IMR-90 (cell line): Measurements from ENCODE around the gene EML1. TPM values are rescaled to one million over a fixed set of nuclear protein-coding genes. Genes with fewer than 3 reads are reported as not detected.

Experiments used
- ATAC-seq: fragments of 200-7000 bp; cut with Tn5 transposase; 2 replicates; pipeline ENCODE4 v1.9.1; 2020; ENCODE audit warnings: low read depth, mild to moderate bottlenecking, moderate library complexity
- BruUV-seq: library from RNA; stranded (reverse); fragments of 400-500 nt; replicated peaks from 2 replicates; lab custom pipeline; 2021; lab: Mats Ljungman, UMichigan
- CTCF ChIA-PET: fragments of 300-600 bp; formaldehyde crosslinking; extraction: SDS; loops from one replicate; lab custom pipeline; 2021; ENCODE audit warnings: antibody characterized with exemption; lab: Yijun Ruan, JAX
- POLR2A ChIA-PET: fragments of 300-600 bp; sonication (Branson Sonifier 250); formaldehyde crosslinking; loops from one replicate; lab custom pipeline; 2022; ENCODE audit warnings: antibody characterized with exemption; ENCODE audit not compliant: unreplicated experiment; lab: Charles Lee
- DNase-seq: peaks from one replicate; pipeline ENCODE4 v3.0.0; 2013
- H2AFZ ChIP-seq: replicated peaks from 2 replicates; pipeline ENCODE3; 2013; ENCODE audit warnings: low read length, mild to moderate bottlenecking; ENCODE audit not compliant: poor library complexity
- H2AK5ac ChIP-seq: 2 replicates; pipeline ENCODE4 v1.6.1; 2013; ENCODE audit warnings: low read depth, low read length, inconsistent platforms
- H2AK9ac ChIP-seq: replicated peaks from 2 replicates; pipeline ENCODE3; 2013; ENCODE audit warnings: mild to moderate bottlenecking, low read depth, low read length, moderate library complexity; ENCODE audit not compliant: poor library complexity
- H2BK120ac ChIP-seq: 2 replicates; pipeline ENCODE4 v1.6.1; 2013; ENCODE audit warnings: low read depth, low read length, inconsistent platforms
- H2BK15ac ChIP-seq: 3 replicates; pipeline ENCODE4 v1.6.1; 2013; ENCODE audit warnings: low read depth, low read length, inconsistent platforms
- H2BK20ac ChIP-seq: 2 replicates; pipeline ENCODE4 v1.6.1; 2013; ENCODE audit warnings: low read depth, mild to moderate bottlenecking, inconsistent platforms, low read length, moderate library complexity
- H2BK5ac ChIP-seq: 2 replicates; pipeline ENCODE4 v1.6.1; 2013; ENCODE audit warnings: mild to moderate bottlenecking, low read depth, low read length, inconsistent platforms; ENCODE audit not compliant: poor library complexity, severe bottlenecking
- H3K14ac ChIP-seq: replicated peaks from 2 replicates; pipeline ENCODE4 v1.6.1; 2013; ENCODE audit warnings: low read depth, low read length, inconsistent platforms
- H3K18ac ChIP-seq: 2 replicates; pipeline ENCODE4 v1.6.1; 2013; ENCODE audit warnings: low read depth, low read length, control low read depth
- H3K23ac ChIP-seq: 2 replicates; pipeline ENCODE4 v1.6.1; 2013; ENCODE audit warnings: low read depth, low read length, inconsistent platforms
- H3K27ac ChIP-seq: 2 replicates; pipeline ENCODE4 v1.5.1; 2013; ENCODE audit warnings: mild to moderate bottlenecking, control low read depth, low read length; ENCODE audit not compliant: insufficient read depth
- H3K27me3 ChIP-seq: 2 replicates; pipeline ENCODE4 v1.6.1; 2013; ENCODE audit warnings: low read length; ENCODE audit not compliant: control insufficient read depth, insufficient read depth
- H3K36me3 ChIP-seq: 2 replicates; pipeline ENCODE4 v1.6.1; 2013; ENCODE audit warnings: low read length, mixed read lengths; ENCODE audit not compliant: control insufficient read depth, insufficient read depth
- H3K4ac ChIP-seq: 2 replicates; pipeline ENCODE4 v1.6.1; 2013; ENCODE audit warnings: low read depth, low read length, inconsistent platforms
- H3K4me1 ChIP-seq: 2 replicates; pipeline ENCODE4 v1.6.1; 2013; ENCODE audit warnings: low read length, mixed read lengths; ENCODE audit not compliant: control insufficient read depth, insufficient read depth
- H3K4me2 ChIP-seq: 2 replicates; pipeline ENCODE4 v1.6.1; 2013; ENCODE audit warnings: low read depth, mild to moderate bottlenecking, control low read depth, low read length, moderate library complexity
- H3K4me3 ChIP-seq: 2 replicates; pipeline ENCODE4 v1.5.1; 2013; ENCODE audit warnings: low read depth, mild to moderate bottlenecking, control low read depth, low read length, moderate library complexity; ENCODE audit not compliant: insufficient read depth
- H3K56ac ChIP-seq: 2 replicates; pipeline ENCODE4 v1.6.1; 2013; ENCODE audit warnings: low read length, inconsistent platforms; ENCODE audit not compliant: insufficient read depth; ENCODE audit errors: extremely low read depth
- H3K79me1 ChIP-seq, 2 experiments: 2 replicates each; pipeline ENCODE4 v1.6.1; 2013; ENCODE audit warnings: low read length in 2 of 2, inconsistent platforms in 1 of 2, low read depth in 1 of 2
- H3K9ac ChIP-seq: 2 replicates; pipeline ENCODE4 v1.6.1; 2013; ENCODE audit warnings: low read depth, low read length, control low read depth
- H3K9me1 ChIP-seq: 2 replicates; pipeline ENCODE4 v1.6.1; 2013; ENCODE audit warnings: low read length, inconsistent platforms; ENCODE audit not compliant: insufficient read depth
- H3K9me3 ChIP-seq: 2 replicates; pipeline ENCODE4 v1.6.1; 2013; ENCODE audit warnings: low read length; ENCODE audit not compliant: control insufficient read depth, insufficient read depth
- H4K20me1 ChIP-seq: 2 replicates; pipeline ENCODE4 v1.6.1; 2013; ENCODE audit warnings: low read length, inconsistent platforms; ENCODE audit not compliant: insufficient read depth
- H4K5ac ChIP-seq: 2 replicates; pipeline ENCODE4 v1.6.1; 2013; ENCODE audit warnings: mild to moderate bottlenecking, low read depth, low read length, control low read depth
- H4K8ac ChIP-seq, 2 experiments: 2 replicates each; pipeline ENCODE4 v1.6.1; 2013; ENCODE audit warnings: low read depth in 2 of 2, low read length in 2 of 2, control low read depth in 1 of 2, inconsistent platforms in 1 of 2
- H4K91ac ChIP-seq: 2 replicates; pipeline ENCODE4 v1.6.1; 2013; ENCODE audit warnings: low read depth, low read length, inconsistent platforms; ENCODE audit not compliant: insufficient read depth
- CHD1 ChIP-seq: IDR thresholded peaks from 2 replicates; pipeline ENCODE4 v1.6.1; 2012; ENCODE audit warnings: low read depth, low read length, improper control_type of control experiment
- RAD21 ChIP-seq: IDR thresholded peaks from 2 replicates; pipeline ENCODE4 v1.6.1; 2012; ENCODE audit warnings: low read length, improper control_type of control experiment
- WGBS, 2 experiments: methylation state at CpG; one replicate each; pipeline versions ENCODE4 v1.1.5 to v1.1.7; 2013; ENCODE audit warnings: missing lambda C conversion rate in 2 of 2; ENCODE audit not compliant: insufficient read length in 1 of 2; ENCODE audit errors: extremely low coverage in 2 of 2; 5-methylcytosine and 5-hydroxymethylcytosine counted together
- dilution Hi-C: fragments of 300-500 bp; cut with HindIII; formaldehyde crosslinking; loops from one replicate; pipeline ENCODE4 v1.14.3; 2018; ENCODE audit warnings: low sequenced_read_pairs; ENCODE audit not compliant: unreplicated experiment
- in situ Hi-C: fragments of 300-500 bp; cut with MboI; formaldehyde crosslinking; loops from 3 replicates; pipeline ENCODE4 v1.14.3; 2019; ENCODE audit warnings: low sequenced_read_pairs, inconsistent platforms, mixed read lengths
- intact Hi-C: fragments of 100-400 bp; cut with micrococcal nuclease; formaldehyde crosslinking; loops from 2 replicates; pipeline ENCODE4 v1.10.0; 2022
- polyA plus RNA-seq, 3 experiments: library from polyadenylated mRNA; depleted of rRNA; stranded (reverse); fragments of >200 nt; gene quantifications; 2 replicates each; pipeline ENCODE4 v1.2.3, GENCODE V29; 2012; ENCODE audit warnings: low replicate concordance in 1 of 3
- total RNA-seq: library from RNA; depleted of rRNA; stranded (reverse); fragments of >200 nt; gene quantifications from 2 replicates; pipeline ENCODE4 v1.2.3, GENCODE V29; 2012

Gene EML1
- total and polyA plus RNA-seq, 2 of the 4 experiments (the other 2 are of a cell fraction) = 14.0 to 42.3 TPM

DNA sequence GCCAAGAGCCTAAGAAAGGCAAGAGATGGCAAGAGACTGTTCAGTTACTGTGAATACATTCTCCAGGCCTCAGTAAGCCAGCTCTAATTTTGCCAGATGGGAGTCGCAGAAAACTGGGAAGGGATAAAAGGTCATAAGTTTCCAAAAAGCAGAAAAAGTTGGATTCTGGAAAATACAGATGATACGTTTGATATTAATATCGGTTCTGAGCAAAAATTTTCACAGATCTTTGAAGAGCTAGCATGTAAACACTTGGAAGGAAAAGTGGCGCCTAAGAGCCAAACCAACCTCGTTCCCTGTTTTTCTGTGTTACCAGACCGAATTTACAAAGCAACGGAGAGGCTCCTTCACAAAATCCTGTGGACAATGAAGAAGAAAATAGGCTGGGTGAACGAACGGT, 7.8 kb upstream of the EML1 start:
- Histone ChIP-seq H4K20me1 (no peaks in the 10 kb centered on the region), H2AK9ac (no peak overlapping the region), H2AFZ (no peak overlapping the region), H2BK20ac (no peak overlapping the region), H3K79me1 (no peaks in the 10 kb centered on the region; a peak in 1 of 4 replicates), H4K8ac (no peak overlapping the region), H3K4me2 (no peak overlapping the region), H3K18ac (no peak overlapping the region), H4K5ac (no peak overlapping the region), H4K91ac (no peak overlapping the region), H3K4me3 (no peak overlapping the region), H2AK5ac (no peak overlapping the region), H3K9me1 (peaks cover 7% of the 10 kb centered on the region; the same call in 1 of the 2 replicates), H3K56ac (no peak overlapping the region), H3K4me1 (no peaks in the 10 kb centered on the region), H3K27ac (no peak overlapping the region), H3K4ac (no peak overlapping the region), H2BK15ac (no peak overlapping the region), H3K14ac (no peak overlapping the region), H2BK5ac (no peak overlapping the region), H2BK120ac (no peak overlapping the region), H3K9me3 (peaks cover 2% of the 10 kb centered on the region; the same call in 1 of the 2 replicates), H3K36me3 (no peaks in the 10 kb centered on the region), H3K9ac (no peak overlapping the region), H3K23ac (no peak overlapping the region), H3K27me3 (no peaks in the 10 kb centered on the region)
- dilution Hi-C loops (no loop called here), intact Hi-C loops (no loop called here), in situ Hi-C loops (no loop called here)
- CTCF ChIA-PET = no interaction called here
- BruUV-seq = no TSS peak
- no peak for ATAC-seq
- WGBS, 2 experiments = 90% methylated on average over 5 of the region's 9 CpGs; no CpG with 5 or more reads in 1 of the 2 experiments
- TF ChIP-seq CHD1 = no peak
- no peak for TF ChIP-seq RAD21
- no peak for DNase-seq
- POLR2A ChIA-PET = interaction anchor here (0.6 kb wide), 1 partner anchor 9 kb away, joined by 3 read pairs; no protein-coding TSS in a partner anchor
